Astrocyte (in vitro differentiated cells and primary cell): Measurements from ENCODE around the gene ALOX12. TPM values are rescaled to one million over a fixed set of nuclear protein-coding genes. Genes with fewer than 3 reads are reported as not detected.
A peak's percentile ranks its signal among the peaks of the same experiment; 100 is the strongest.

Experiments
- DNase-seq: peaks from one replicate; pipeline ENCODE4 v3.0.0-alpha.2; 2010; ENCODE audit warnings: low read depth
- FAIRE-seq: peaks from 2 replicates; lab custom pipeline; 2011; peaks lifted over from hg19 to GRCh38; lab: Jason Lieb, UNC
- H2AFZ ChIP-seq: 2 replicates; pipeline ENCODE4 v1.6.0; 2012; ENCODE audit warnings: low read depth, low read length, inconsistent platforms
- H3K27ac ChIP-seq: 2 replicates; pipeline ENCODE4 v1.5.1; 2011; ENCODE audit warnings: low read depth, low read length, inconsistent platforms
- H3K27me3 ChIP-seq: 2 replicates; pipeline ENCODE4 v1.6.0; 2011; ENCODE audit warnings: low read length, inconsistent platforms; ENCODE audit not compliant: insufficient read depth
- H3K36me3 ChIP-seq: 2 replicates; pipeline ENCODE4 v1.5.1; 2011; ENCODE audit warnings: low read length, inconsistent platforms; ENCODE audit not compliant: insufficient read depth
- H3K4me1 ChIP-seq: 2 replicates; pipeline ENCODE4 v1.5.1; 2011; ENCODE audit warnings: low read length, inconsistent platforms; ENCODE audit not compliant: insufficient read depth
- H3K4me2 ChIP-seq: 2 replicates; pipeline ENCODE4 v1.6.0; 2012; ENCODE audit warnings: low read length, inconsistent platforms
- H3K4me3 ChIP-seq: 2 replicates; pipeline ENCODE4 v1.5.1; 2011; ENCODE audit warnings: low read depth, mild to moderate bottlenecking, low read length, inconsistent platforms; ENCODE audit not compliant: insufficient read depth
- H3K79me2 ChIP-seq: 2 replicates; pipeline ENCODE4 v1.6.0; 2012; ENCODE audit warnings: mild to moderate bottlenecking, low read length, inconsistent platforms; ENCODE audit not compliant: insufficient read depth
- H3K9ac ChIP-seq: 2 replicates; pipeline ENCODE4 v1.6.0; 2012; ENCODE audit warnings: mild to moderate bottlenecking, low read length, inconsistent platforms
- H3K9me3 ChIP-seq: 2 replicates; pipeline ENCODE4 v1.5.1; 2012; ENCODE audit warnings: low read depth, mild to moderate bottlenecking, low read length, inconsistent platforms; ENCODE audit not compliant: insufficient read depth
- H4K20me1 ChIP-seq: 2 replicates; pipeline ENCODE4 v1.6.0; 2012; ENCODE audit warnings: low read length, inconsistent platforms; ENCODE audit not compliant: insufficient read depth
- H3K27ac Mint-ChIP-seq: one replicate; pipeline ENCODE4 v1.8.0; 2021; ENCODE audit warnings: mild to moderate bottlenecking, mixed read lengths; ENCODE audit not compliant: unreplicated experiment
- H3K27me3 Mint-ChIP-seq: one replicate; pipeline ENCODE4 v1.8.0; 2021; ENCODE audit warnings: low read depth, mixed read lengths; ENCODE audit not compliant: unreplicated experiment
- H3K36me3 Mint-ChIP-seq: one replicate; pipeline ENCODE4 v1.8.0; 2021; ENCODE audit warnings: low read depth, mixed read lengths; ENCODE audit not compliant: unreplicated experiment
- H3K4me1 Mint-ChIP-seq: one replicate; pipeline ENCODE4 v1.8.0; 2021; ENCODE audit warnings: low read depth, mixed read lengths; ENCODE audit not compliant: unreplicated experiment
- H3K4me3 Mint-ChIP-seq: one replicate; pipeline ENCODE4 v1.8.0; 2021; ENCODE audit warnings: mild to moderate bottlenecking, moderate library complexity, mixed read lengths; ENCODE audit not compliant: unreplicated experiment
- H3K9me3 Mint-ChIP-seq: one replicate; pipeline ENCODE4 v1.8.0; 2021; ENCODE audit warnings: mild to moderate bottlenecking, mixed read lengths; ENCODE audit not compliant: unreplicated experiment
- EZH2 ChIP-seq: IDR thresholded peaks from 2 replicates; pipeline ENCODE4 v1.6.1; 2012; ENCODE audit warnings: mild to moderate bottlenecking, low read length, inconsistent platforms; ENCODE audit not compliant: insufficient read depth
- total RNA-seq: library from RNA; stranded (reverse); gene quantifications from 2 replicates; pipeline ENCODE4 v1.2.1, GENCODE V29; 2021
- TF ChIP-seq, protein P1 (sequence below): IDR thresholded peaks from 2 replicates; pipeline ENCODE4 v1.5.1; 2011; ENCODE audit warnings: low read depth, mild to moderate bottlenecking, inconsistent platforms, low read length, moderate library complexity; ENCODE audit not compliant: insufficient read depth

The ALOX12 gene
- total RNA-seq, 1 donor from 2014 or later = not detected

DNA sequence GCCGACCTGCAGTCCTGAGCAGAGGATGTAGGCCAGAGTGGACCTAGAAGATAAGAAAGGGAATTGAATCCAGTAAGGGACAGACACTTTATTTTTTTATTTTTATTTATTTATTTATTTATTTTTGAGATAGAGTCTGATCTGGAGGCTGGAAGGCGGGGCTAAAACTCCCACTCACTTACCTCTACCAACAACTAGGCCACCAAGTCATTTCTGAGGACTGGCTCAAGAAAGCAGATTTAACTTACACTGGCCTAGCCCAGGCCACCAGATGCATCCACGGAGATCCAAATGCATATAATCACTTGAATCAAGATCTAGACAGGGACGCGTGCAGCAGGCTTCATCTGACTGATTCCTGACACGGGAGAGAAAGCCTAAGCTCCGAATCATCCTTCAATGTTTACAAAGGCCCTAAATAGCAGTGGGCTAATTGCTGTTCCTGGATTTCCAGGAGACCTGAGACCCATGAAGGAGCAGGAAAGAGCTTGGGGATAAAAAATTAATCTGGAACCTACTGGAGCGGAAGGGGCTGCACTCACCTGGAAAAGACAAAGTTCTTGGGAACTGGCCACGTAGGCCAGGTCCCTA lies 1.1 kb upstream of the ALOX12 start:
- no peak overlapping the region for H3K4me3 ChIP-seq
- peaks cover 19% of the 10 kb centered on the region for H4K20me1 ChIP-seq
- no peak for DNase-seq
- no peak overlapping the region for H2AFZ ChIP-seq
- H3K27ac ChIP-seq = no peak overlapping the region
- Mint-ChIP-seq H3K27ac (no peak overlapping the region), H3K9me3 (no peaks in the 10 kb centered on the region), H3K4me3 (peak overlapping the region; percentile 45), H3K27me3 (peaks cover 5% of the 10 kb centered on the region), H3K36me3 (peaks cover 23% of the 10 kb centered on the region), H3K4me1 (peaks cover 4% of the 10 kb centered on the region)
- no peak overlapping the region for H3K9ac ChIP-seq
- no peaks in the 10 kb centered on the region for H3K36me3 ChIP-seq
- no peaks in the 10 kb centered on the region for H3K9me3 ChIP-seq
- no peak for TF ChIP-seq EZH2
- TF ChIP-seq, protein P1, sequence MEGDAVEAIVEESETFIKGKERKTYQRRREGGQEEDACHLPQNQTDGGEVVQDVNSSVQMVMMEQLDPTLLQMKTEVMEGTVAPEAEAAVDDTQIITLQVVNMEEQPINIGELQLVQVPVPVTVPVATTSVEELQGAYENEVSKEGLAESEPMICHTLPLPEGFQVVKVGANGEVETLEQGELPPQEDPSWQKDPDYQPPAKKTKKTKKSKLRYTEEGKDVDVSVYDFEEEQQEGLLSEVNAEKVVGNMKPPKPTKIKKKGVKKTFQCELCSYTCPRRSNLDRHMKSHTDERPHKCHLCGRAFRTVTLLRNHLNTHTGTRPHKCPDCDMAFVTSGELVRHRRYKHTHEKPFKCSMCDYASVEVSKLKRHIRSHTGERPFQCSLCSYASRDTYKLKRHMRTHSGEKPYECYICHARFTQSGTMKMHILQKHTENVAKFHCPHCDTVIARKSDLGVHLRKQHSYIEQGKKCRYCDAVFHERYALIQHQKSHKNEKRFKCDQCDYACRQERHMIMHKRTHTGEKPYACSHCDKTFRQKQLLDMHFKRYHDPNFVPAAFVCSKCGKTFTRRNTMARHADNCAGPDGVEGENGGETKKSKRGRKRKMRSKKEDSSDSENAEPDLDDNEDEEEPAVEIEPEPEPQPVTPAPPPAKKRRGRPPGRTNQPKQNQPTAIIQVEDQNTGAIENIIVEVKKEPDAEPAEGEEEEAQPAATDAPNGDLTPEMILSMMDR = no peak
- peaks cover 6% of the 10 kb centered on the region for H3K4me1 ChIP-seq
- H3K27me3 ChIP-seq = no peaks in the 10 kb centered on the region
- FAIRE-seq = no peak
- H3K4me2 ChIP-seq = no peak overlapping the region
- no peaks in the 10 kb centered on the region for H3K79me2 ChIP-seq

DNA sequence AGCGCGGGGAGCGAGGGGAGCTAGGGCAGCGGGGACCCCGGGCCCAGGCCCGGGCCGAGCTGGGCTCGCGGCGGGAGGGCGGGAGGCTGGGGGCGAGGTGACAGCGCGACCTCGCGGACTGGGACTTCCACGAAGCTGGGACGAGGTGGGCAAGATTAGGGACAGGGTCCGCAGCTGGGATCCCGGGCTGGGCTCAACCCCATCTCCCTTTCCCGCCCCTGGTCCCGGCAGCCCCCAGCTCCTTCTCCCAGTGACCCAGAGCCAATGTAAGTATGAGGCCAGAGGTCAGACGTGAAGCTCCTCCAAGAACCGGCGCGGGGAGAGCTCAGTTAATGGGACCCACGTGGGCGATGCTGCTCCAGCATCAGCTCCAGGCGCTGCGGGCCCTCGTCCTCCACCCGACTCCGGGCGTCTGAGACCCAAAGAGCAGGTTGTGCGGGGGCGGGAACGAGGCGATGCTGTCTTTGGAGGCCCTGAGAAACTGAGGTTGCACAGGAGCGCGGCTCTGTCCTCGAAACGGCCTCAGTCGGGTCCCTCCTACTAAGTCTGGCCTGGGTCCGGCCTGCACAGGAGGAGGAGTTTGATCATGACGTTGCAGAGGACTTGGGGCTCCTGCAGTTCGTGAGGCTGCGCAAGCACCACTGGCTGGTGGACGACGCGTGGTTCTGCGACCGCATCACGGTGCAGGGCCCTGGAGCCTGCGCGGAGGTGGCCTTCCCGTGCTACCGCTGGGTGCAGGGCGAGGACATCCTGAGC lies 585 bp downstream of the ALOX12 start:
- H3K4me3 Mint-ChIP-seq = no peak overlapping the region
- Histone ChIP-seq H3K4me1 (peaks cover 6% of the 10 kb centered on the region), H3K79me2 (no peaks in the 10 kb centered on the region), H3K27me3 (no peaks in the 10 kb centered on the region), H2AFZ (no peak overlapping the region), H3K9ac (no peak overlapping the region), H4K20me1 (peaks cover 33% of the 10 kb centered on the region), H3K4me3 (peak overlapping the region; percentile 17), H3K9me3 (no peaks in the 10 kb centered on the region), H3K4me2 (peak overlapping the region; percentile 72), H3K36me3 (no peaks in the 10 kb centered on the region), H3K27ac (no peak overlapping the region)
- no peak for DNase-seq
- TF ChIP-seq EZH2 = no peak
- TF ChIP-seq, protein P1 = no peak
- H3K4me1 Mint-ChIP-seq = peaks cover 4% of the 10 kb centered on the region
- FAIRE-seq = no peak
- H3K27ac Mint-ChIP-seq = no peak overlapping the region
- H3K27me3 Mint-ChIP-seq = peaks cover 5% of the 10 kb centered on the region
- peaks cover 30% of the 10 kb centered on the region for H3K36me3 Mint-ChIP-seq
- peaks cover 1% of the 10 kb centered on the region for H3K9me3 Mint-ChIP-seq

DNA sequence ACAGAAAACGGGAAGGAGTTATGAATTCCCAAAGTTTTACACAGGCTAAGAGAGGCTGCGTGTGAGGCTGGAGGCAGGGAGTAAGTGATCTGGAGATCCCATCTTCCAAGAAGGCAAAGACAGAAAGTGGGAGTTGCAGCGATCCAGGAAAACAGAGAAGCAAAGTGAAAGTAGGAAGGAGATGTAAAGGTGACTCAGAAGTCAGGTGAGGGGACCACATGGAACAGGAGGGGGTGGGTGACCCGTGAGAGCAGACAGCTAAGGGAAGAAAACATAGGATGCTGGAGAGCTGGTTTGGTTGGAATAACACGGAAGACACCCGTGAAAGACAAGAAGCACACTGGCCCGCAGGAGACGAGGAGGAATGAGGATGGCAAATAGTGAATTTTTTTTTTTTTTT lies 1.3 kb downstream of the ALOX12 start:
- Histone ChIP-seq H3K79me2 (no peaks in the 10 kb centered on the region), H3K9me3 (no peaks in the 10 kb centered on the region), H3K9ac (no peak overlapping the region), H3K27me3 (no peaks in the 10 kb centered on the region), H3K4me3 (no peak overlapping the region), H3K27ac (no peak overlapping the region), H3K4me1 (peaks cover 6% of the 10 kb centered on the region), H3K36me3 (peaks cover 6% of the 10 kb centered on the region), H3K4me2 (no peak overlapping the region), H4K20me1 (peaks cover 40% of the 10 kb centered on the region), H2AFZ (no peak overlapping the region)
- Mint-ChIP-seq H3K36me3 (peaks cover 32% of the 10 kb centered on the region), H3K4me3 (peak overlapping the region; percentile 43), H3K27me3 (peaks cover 5% of the 10 kb centered on the region), H3K27ac (no peak overlapping the region), H3K9me3 (peaks cover 1% of the 10 kb centered on the region), H3K4me1 (peaks cover 4% of the 10 kb centered on the region)
- FAIRE-seq (no peak), DNase-seq (no peak)
- no peak for TF ChIP-seq EZH2
- TF ChIP-seq, protein P1 = no peak
